GM18511 (cell line): Measurements from ENCODE around the gene SEPTIN10.
"Not testable (repeated sequence)": the region's sequence is repeated elsewhere in the genome, so short reads cannot be mapped to it uniquely, and the experiment has no call there.

Experiments used
- ATAC-seq: cut with Tn5 transposase; IDR thresholded peaks from one replicate; pipeline ENCODE4 v1.9.1; 2021; ENCODE audit warnings: mild to moderate bottlenecking, moderate library complexity; ENCODE audit not compliant: unreplicated experiment

Gene SEPTIN10

GRCh38 chr2:109607766-109608165 lies 6.0 kb downstream of the SEPTIN10 start:
- ATAC-seq = no peak

DNA sequence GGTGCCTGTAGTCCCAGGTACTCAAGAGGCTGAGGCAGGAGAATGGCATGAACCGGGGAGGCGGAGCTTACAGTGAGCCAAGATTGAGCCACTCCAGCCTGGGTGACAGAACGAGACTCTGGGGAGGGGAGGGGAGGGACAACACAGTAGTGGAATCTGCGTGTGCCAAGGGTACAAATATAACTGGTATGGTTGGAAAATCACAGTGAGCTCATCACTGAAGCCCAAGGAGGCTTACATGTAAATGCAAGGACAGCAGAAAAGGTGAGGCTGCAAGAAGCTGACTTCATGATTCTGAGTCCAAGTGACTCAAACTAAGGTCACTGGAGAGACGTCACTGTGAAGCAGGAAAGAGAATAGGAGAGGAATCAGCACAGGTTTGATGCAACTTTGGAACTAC lies 9.2 kb downstream of the SEPTIN10 start:
- no peak for ATAC-seq

DNA sequence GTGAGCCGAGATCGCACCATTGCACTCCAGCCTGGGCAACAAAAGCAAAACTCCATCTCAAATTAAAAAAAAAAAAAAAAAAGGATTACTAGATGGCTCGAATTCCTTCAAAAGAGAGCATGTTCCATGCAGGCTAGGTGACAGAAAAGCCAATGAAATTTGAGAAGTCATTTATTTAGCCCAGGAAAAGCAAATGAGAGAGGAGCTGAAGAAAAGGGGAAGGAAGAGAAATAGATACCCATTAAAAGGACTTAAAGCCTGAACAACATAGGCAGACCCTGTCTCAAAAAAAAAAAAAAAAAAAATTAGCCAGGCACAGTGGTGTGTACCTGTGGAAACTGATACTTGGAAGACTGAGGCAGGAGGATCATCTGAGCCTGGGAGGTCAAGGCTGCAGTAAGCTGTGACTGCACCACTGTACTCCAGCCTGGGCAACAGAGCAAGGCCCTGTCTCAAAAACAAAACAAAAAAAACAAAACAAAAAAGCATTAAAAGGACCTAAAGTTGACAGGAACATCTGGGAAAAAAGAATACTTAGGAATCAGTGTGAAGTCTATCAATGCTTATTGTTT lies 11.1 kb downstream of the SEPTIN10 start:
- no peak for ATAC-seq

GRCh38 chr2:109601783-109602182 lies 12.0 kb downstream of the SEPTIN10 start:
- ATAC-seq = no peak

DNA sequence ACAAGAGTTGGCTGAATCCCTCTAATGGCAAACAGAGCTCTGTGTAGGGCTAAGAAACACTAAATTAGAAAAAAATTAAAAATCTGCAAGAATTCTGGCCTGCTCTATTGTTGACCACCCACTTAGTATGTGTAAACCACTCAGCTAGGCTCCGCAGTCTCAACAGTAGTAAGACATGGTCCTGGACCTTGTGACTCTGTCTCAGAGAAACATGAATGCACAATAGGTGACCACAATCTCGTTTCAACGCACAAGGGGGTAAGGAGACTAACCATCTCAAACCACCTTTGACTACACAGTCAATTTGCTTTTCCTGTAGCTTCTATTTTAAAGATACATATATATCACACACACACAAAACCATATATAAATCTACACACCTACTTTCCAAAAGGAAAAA lies 16.5 kb downstream of the SEPTIN10 start:
- no peak for ATAC-seq

- ATAC-seq = no peak
Observed at GRCh38 chr2:109595644-109596043, 18.1 kb downstream of the SEPTIN10 start.

GRCh38 chr2:109594246-109594885 lies 19.4 kb downstream of the SEPTIN10 start:
- ATAC-seq = no peak

- no peak for ATAC-seq
Observed at GRCh38 chr2:109592905-109593304, 20.9 kb downstream of the SEPTIN10 start.

DNA sequence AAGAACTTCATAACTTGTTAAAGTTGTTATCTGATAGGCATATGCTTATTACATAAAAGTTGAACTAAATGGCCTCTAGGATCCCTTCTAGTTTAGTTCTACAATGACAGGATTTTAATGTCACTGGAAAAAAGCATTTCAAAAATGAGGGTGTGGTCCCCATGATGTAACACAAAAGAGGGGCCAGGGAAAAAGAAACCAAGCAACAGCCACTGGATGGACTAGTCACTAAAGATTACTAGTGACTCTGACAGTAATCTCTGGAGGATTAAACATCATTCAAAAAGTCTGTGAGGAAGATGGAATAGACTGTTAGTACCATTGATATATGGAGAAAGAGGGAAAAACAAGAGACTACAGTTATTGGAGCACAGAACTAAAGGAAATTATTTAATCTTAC lies 22.6 kb downstream of the SEPTIN10 start:
- ATAC-seq = no peak

- ATAC-seq = no peak
Observed at GRCh38 chr2:109586687-109587086, 27.1 kb downstream of the SEPTIN10 start.

DNA sequence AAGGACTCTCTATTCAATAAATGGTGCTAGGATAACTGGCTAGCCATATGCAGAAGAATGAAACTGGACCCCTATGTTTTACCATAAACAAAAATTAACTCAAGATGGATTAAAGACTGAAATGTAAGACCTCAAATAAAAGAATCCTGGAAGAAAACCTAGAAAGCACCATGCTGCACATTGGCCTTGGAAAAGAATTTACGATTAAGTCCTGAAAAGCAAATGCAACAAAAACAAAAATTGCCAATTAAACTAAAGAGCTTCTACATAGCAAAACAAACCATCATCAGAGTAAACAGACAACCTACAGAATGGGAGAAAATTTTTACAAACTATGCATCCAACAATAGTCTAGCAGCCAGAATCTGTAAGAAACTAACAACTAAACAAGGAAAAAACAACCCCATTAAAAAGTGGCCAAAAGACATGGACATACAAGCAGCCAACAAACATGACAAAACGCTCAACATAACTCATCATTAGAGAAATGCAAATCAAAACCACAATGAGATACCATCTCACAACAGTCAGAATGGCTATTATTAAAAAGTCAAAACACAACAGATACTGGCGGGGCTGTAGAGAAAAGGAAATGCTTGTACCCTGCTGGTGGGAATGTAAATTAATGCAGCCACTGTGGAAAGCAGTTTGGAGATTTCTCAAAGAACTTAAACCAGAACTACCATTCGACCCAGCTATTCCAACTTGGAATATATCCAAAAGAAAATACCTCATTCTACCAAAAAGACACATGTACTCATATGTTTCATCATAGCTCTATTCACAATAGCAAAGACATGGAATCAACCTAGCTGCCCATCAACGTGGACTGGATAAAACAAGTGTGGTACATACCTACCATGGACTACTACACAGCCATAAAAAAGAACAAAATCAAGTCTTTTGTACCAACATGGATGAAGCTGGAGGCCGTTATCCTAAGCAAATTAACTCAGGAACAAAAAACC lies 30.6 kb downstream of the SEPTIN10 start:
- no peak for ATAC-seq

DNA sequence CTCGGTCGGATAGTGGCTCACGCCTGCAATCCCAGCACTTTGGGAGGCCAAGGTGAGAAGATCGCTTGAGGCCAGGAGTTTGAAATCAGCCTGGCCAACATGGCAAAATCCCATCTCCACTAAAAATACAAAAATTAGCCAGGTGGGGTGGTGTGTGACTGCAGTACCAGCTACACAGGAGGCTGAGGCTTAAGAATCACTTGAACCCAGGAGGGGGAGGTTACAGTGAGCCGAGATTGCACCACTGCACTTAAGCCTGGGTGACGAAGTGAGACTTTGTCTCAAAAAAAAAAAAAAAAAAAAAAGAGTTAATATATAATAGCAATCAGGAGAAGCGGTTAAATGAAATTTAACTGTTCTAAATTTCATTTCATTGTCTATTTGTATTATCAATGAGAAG lies 36.1 kb downstream of the SEPTIN10 start:
- ATAC-seq = not testable (repeated sequence)

GRCh38 chr2:109575373-109575772 lies 38.4 kb downstream of the SEPTIN10 start:
- no peak for ATAC-seq

DNA sequence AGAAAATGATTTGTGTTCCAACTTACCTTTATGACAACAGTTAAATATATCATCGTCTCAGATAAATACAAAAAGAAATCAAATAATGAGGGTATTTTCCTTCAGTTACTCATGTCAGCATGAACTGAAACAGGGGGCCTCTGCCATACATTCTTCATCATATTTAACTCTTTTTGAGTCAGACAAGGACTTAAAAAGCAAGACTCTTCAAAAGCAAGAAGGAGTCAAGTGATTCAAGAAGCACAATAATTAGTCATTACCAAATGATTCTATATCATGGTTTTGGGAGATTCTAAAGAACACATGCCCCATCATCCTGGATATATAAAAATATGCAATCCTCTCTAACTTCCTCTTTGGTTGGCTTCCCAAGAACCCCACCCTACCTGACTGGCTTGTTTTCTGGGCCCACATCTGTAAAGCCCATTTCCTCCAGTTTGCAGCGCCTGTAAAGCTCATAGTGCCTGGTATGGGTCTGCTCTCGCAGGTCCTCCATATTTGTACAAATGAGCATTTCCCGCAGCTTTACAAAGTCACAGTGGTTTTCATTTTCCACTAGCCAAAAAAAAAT lies 49.7 kb downstream of the SEPTIN10 start:
- ATAC-seq = no peak

DNA sequence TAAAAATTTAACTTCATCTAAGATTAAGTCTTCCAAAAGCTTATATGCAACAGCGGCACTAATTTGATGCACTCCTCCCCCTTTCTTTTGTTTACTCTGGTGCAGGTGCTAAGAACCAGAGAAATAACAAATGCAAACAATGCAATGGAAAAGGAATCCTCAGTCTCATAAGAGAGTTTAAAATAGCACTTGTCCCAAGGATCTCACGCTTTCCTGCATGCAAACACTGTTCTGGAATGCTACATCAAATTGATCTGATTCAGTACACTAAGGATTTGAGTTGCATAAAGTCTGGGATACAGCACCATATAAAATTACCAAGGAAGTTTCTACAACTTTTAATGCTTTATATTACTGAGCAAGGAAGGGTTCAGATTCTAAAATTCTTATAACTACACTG lies 50.5 kb downstream of the SEPTIN10 start:
- ATAC-seq = no peak

DNA sequence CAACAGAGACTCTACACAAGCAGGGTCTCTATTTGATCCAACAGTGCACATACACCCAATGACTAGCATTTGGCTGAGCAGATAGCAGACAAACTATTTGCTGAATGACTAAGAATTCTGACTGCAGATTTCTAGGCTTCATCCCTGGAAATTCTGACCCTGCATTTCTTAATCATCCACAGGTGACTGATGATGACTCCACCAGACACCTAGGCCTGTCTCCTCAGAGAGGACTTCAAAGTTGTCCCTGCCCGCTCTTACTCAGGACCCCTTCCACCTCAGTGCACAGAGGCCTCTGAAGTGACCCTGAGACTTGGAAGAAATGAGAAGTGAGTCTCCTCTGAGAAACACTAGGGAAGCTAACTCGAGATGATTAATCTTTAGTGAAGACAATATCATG lies 51.3 kb downstream of the SEPTIN10 start:
- no peak for ATAC-seq

- ATAC-seq = no peak
Observed at GRCh38 chr2:109560265-109560664, 53.5 kb downstream of the SEPTIN10 start.

DNA sequence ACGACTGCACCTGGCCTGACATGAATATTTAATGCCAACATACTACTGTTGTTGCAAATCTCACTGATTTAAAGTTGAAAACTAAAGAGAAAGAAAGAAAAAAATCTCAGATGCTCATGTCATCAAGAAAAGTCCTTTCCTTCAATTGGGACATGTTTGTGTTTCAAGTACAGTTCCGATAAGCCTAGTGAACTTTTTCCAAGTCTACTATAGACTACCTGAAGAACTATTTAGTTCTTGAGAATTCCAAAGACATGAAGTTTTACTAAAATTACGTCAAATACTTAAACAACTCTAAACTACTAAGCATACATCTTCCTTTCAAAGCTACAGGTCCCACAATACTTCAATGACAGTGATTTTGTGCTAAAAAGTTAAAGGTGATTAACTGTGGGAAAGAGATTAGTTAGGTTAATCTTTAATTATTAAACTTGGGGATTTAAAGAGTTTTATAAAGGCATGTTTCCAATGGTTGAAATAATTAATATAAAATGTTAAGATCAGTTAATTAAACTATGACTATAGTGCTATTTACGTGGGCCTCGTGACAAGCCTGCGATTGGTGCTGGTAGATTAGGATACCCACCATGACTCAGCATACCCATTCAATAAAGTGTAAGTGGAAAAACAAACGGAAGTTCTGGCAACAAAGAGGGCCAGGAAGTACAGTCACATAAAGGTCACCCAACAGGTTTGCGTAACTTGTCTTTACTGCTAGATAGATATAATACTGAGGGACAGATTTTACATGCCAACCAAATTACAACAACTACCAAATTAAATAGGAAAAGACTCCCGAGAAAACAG lies 55.5 kb downstream of the SEPTIN10 start:
- ATAC-seq = no peak

DNA sequence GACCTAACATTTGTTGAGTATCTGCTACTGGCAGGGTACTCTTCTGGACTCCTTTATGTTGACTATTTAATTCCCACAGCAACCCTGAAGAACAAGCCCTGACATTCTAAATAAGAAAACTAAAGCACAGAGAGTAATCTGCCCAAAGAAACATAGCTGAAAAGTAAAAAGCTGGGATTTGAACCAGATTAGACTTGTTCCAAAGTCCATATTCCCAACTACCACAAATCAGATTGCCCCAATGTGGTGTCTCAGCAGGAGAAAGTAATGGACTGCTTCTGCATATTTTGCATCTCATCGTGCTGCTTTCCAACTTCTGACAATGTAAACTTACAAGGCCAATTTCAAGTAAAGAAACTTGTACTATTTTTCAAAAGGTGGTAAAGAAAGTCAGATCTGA lies 56.5 kb downstream of the SEPTIN10 start:
- ATAC-seq = no peak

DNA sequence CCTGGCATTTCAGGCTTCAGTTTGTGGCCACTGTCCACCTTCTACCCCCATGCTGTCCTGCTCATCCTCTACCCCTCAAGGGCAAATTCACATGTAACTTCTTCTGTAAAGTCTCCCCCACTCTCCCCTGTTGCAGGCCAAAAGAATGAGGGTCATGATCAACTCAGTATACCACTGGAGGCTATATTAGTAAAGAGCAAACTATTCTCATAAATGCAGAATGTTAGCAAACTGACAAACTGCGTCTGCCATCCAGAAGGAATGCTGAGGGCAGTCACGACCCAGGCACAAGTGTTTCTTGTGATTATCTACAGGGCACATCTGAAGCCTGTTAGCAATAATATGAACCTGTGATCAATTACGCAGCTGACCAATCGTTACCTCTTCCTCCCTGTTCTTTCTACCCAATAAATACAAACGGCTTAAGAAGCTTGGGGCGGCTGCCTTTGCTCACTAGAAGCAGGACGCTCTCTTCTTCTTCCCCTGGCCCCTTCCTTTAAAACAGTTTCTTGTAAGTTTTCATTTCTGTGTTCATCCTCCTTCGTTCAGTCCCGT lies 58.3 kb downstream of the SEPTIN10 start:
- ATAC-seq = no peak
